PC-3 (cell line): ENCODE results near the gene CATSPERE.

ENCODE experiments used
- CTCF ChIP-seq: fragments of 300-600 bp; sonication (generic); conservative IDR thresholded peaks from 2 replicates; pipeline ENCODE4 v1.5.1; 2017; ENCODE audit warnings: antibody characterized with exemption, low read depth, mild to moderate bottlenecking, low read length
- EZH2 ChIP-seq: fragments of 300-600 bp; sonication (generic); IDR thresholded peaks from one replicate; pipeline ENCODE4 v1.6.1; 2017; ENCODE audit warnings: antibody characterized with exemption, mild to moderate bottlenecking, low read length; ENCODE audit not compliant: unreplicated experiment

GRCh38 chr1:244647819-244648218 is 186.7 kb downstream of the CATSPERE start:
- TF ChIP-seq CTCF (no peak), EZH2 (no peak)
